Bronchial epithelial cell (primary cell): ENCODE measurements around the gene VSNL1. TPM values are rescaled to one million over a fixed set of nuclear protein-coding genes. Genes with fewer than 3 reads are reported as not detected.

ENCODE experiments used
- DNase-seq: peaks from one replicate; pipeline ENCODE4 v3.0.0-alpha.2; 2010; ENCODE audit warnings: low read depth
- FAIRE-seq: peaks from 2 replicates; lab custom pipeline; 2011; peaks lifted over from hg19 to GRCh38; lab: Jason Lieb, UNC
- H3K27me3 ChIP-seq: 2 replicates; pipeline ENCODE4 v1.5.1; 2011; ENCODE audit warnings: low read length; ENCODE audit not compliant: control insufficient read depth, insufficient read depth
- H3K36me3 ChIP-seq: 2 replicates; pipeline ENCODE4 v1.5.1; 2011; ENCODE audit warnings: low read length; ENCODE audit not compliant: control insufficient read depth, insufficient read depth
- H3K4me3 ChIP-seq: 2 replicates; pipeline ENCODE4 v1.5.1; 2011; ENCODE audit warnings: mild to moderate bottlenecking, low read depth, low read length, control low read depth
- total RNA-seq: library from RNA; depleted of rRNA; stranded (reverse); fragments of >200 nt; gene quantifications from 2 replicates; pipeline ENCODE4 v1.2.1, GENCODE V29; 2014
- TF ChIP-seq, protein P1 (sequence below): IDR thresholded peaks from 2 replicates; pipeline ENCODE4 v1.5.1; 2011; ENCODE audit warnings: mild to moderate bottlenecking, moderate library complexity, low read length, control low read depth, inconsistent platforms; ENCODE audit not compliant: insufficient read depth, severe bottlenecking

Gene VSNL1
- total RNA-seq, 1 donor from 2014 or later, result 1.6 TPM

DNA sequence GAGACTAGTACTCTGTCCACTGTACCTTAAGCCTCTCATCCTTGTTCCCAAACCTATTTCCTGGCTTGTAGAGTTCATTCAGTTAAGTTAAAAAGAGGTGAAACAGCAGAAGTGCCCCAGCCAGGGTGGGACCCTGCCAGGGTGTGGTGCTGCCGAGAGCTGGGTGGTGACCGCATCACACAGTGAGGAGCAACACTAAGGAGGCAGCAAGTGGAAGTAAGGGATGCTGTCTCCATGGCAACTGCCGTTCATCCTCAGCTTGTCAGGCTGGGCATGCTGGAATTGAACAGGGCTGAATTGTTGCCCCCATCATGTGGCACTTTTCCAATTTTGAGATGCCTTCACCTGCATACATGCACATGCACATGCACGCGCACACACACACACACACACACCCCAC lies 77.0 kb downstream of the VSNL1 start:
- Histone ChIP-seq H3K36me3 (no peaks in the 10 kb centered on the region), H3K4me3 (no peak overlapping the region), H3K27me3 (no peaks in the 10 kb centered on the region)
- TF ChIP-seq, protein P1, sequence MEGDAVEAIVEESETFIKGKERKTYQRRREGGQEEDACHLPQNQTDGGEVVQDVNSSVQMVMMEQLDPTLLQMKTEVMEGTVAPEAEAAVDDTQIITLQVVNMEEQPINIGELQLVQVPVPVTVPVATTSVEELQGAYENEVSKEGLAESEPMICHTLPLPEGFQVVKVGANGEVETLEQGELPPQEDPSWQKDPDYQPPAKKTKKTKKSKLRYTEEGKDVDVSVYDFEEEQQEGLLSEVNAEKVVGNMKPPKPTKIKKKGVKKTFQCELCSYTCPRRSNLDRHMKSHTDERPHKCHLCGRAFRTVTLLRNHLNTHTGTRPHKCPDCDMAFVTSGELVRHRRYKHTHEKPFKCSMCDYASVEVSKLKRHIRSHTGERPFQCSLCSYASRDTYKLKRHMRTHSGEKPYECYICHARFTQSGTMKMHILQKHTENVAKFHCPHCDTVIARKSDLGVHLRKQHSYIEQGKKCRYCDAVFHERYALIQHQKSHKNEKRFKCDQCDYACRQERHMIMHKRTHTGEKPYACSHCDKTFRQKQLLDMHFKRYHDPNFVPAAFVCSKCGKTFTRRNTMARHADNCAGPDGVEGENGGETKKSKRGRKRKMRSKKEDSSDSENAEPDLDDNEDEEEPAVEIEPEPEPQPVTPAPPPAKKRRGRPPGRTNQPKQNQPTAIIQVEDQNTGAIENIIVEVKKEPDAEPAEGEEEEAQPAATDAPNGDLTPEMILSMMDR, result no peak
- DNase-seq (no peak), FAIRE-seq (no peak)

DNA sequence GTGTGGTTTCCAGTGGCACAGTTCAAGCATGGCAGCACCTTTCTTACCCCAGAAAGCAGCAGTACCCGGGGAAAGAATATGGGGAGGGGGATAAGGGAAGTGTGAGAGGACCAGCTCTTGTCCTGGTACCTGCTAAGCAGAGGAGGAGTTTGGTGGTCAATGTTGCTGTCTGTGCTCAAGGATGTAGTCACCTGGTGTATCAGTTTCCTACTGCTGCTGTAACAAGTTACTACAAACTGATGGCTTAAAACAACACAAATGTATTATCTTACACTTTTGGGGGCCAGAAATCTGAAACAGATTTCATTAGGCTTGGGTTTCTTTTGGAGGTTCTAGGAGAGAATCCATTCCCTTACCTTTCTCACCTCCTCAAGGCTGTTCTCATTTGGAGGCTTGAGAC lies 77.5 kb downstream of the VSNL1 start:
- DNase-seq (no peak), FAIRE-seq (no peak)
- no peaks in the 10 kb centered on the region for H3K27me3 ChIP-seq
- no peak overlapping the region for H3K4me3 ChIP-seq
- TF ChIP-seq, protein P1, result no peak
- no peaks in the 10 kb centered on the region for H3K36me3 ChIP-seq

GRCh38 chr2:17620280-17620679 lies 79.8 kb downstream of the VSNL1 start:
- Histone ChIP-seq H3K36me3 (no peaks in the 10 kb centered on the region), H3K27me3 (no peaks in the 10 kb centered on the region), H3K4me3 (no peak overlapping the region)
- TF ChIP-seq, protein P1, result no peak
- no peak for FAIRE-seq
- DNase-seq, result peak; percentile 76

DNA sequence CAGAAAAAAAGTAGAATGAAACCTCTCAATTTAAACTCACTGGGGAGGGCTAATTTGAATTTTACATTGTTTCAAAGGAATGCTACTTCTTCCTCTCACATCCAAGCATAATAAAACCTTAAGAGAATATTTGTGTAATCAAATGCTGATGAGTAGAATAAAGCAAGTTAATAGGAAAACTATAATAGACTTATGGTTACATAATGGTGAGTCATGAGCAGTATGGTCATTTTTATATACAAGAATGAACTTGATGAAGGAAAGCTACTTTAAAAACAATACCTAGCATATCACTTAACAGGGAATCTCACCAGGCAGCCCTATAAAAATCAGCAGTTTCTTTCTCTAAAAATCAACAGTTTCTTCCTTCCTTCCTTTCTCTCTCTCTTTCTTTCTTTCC lies 80.3 kb downstream of the VSNL1 start:
- peak; percentile 93 for DNase-seq
- Histone ChIP-seq H3K27me3 (no peaks in the 10 kb centered on the region), H3K36me3 (no peaks in the 10 kb centered on the region), H3K4me3 (no peak overlapping the region)
- no peak for FAIRE-seq
- TF ChIP-seq, protein P1, result no peak

DNA sequence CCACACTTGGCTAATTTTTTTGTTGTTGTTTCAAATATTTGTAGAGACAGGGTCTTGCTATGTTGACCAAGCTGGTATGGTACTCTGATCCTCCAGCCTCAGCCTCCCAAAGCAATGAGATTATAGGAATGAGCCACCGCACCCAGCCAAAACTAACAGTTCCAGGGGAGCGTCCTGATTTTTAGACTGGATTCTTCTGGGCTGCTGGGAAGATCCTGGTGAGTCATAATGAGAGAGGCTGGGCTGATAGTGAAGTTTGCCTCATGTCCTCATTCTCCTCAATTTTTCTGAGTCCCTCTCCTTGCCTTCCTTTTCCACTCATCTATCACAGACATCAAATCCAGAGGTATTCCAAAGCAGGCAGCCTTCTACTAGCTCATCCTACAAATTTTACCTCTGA lies 81.3 kb downstream of the VSNL1 start:
- DNase-seq, result peak; percentile 77
- TF ChIP-seq, protein P1, result no peak
- H3K36me3 ChIP-seq, result no peaks in the 10 kb centered on the region
- H3K27me3 ChIP-seq, result no peaks in the 10 kb centered on the region
- H3K4me3 ChIP-seq, result no peak overlapping the region
- FAIRE-seq, result no peak

DNA sequence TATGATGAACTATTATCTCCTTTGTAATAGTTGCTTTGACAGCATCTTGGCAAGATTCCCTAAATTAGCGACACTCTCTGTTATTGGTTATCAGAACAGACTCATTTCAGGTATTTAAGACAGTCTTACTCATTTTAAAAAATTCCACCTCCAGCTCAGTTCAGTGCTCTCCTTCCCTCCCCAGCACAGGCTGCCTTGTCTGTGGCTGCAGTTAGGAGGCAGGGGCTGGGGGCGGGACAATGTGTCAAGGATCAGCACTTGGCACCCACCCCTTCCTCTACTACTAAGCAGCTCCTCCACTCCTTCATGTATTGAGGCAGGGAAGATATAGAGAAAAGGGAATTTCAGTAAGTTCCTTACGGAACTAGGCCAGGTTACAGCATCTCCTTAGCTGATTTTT lies 85.0 kb downstream of the VSNL1 start:
- TF ChIP-seq, protein P1, result no peak
- H3K4me3 ChIP-seq, result no peak overlapping the region
- DNase-seq (no peak), FAIRE-seq (no peak)
- H3K36me3 ChIP-seq, result no peaks in the 10 kb centered on the region
- no peaks in the 10 kb centered on the region for H3K27me3 ChIP-seq
